Measurements from ENCODE around the gene TP63. TPM values are rescaled to one million over a fixed set of nuclear protein-coding genes. Genes with fewer than 3 reads are reported as not detected.

TP63 gene
- total RNA-seq, 4 donors from 2014 or later: 1.5 to 2.5 TPM; not detected in 2

GRCh38 chr3:189683546-189684255, 52.5 kb downstream of the TP63 start:
- H3K4me1 ChIP-seq: no peaks in the 10 kb centered on the region
- no peaks in the 10 kb centered on the region for H3K9me3 ChIP-seq
- intact Hi-C loops (cut with DNase I; ENCODE audit: low total_unique reads): no loop called here
- no peaks in the 10 kb centered on the region for H3K27me3 ChIP-seq
- no peak overlapping the region for H3K27ac ChIP-seq
- DNase-seq: no peak
- no peak for TF ChIP-seq POLR2A (IDR thresholded peaks at IDR 0.05)
- TF ChIP-seq, protein P1, sequence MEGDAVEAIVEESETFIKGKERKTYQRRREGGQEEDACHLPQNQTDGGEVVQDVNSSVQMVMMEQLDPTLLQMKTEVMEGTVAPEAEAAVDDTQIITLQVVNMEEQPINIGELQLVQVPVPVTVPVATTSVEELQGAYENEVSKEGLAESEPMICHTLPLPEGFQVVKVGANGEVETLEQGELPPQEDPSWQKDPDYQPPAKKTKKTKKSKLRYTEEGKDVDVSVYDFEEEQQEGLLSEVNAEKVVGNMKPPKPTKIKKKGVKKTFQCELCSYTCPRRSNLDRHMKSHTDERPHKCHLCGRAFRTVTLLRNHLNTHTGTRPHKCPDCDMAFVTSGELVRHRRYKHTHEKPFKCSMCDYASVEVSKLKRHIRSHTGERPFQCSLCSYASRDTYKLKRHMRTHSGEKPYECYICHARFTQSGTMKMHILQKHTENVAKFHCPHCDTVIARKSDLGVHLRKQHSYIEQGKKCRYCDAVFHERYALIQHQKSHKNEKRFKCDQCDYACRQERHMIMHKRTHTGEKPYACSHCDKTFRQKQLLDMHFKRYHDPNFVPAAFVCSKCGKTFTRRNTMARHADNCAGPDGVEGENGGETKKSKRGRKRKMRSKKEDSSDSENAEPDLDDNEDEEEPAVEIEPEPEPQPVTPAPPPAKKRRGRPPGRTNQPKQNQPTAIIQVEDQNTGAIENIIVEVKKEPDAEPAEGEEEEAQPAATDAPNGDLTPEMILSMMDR (IDR thresholded peaks at IDR 0.05): no peak
- H3K4me3 ChIP-seq: no peak overlapping the region
- no peaks in the 10 kb centered on the region for H3K36me3 ChIP-seq

DNA sequence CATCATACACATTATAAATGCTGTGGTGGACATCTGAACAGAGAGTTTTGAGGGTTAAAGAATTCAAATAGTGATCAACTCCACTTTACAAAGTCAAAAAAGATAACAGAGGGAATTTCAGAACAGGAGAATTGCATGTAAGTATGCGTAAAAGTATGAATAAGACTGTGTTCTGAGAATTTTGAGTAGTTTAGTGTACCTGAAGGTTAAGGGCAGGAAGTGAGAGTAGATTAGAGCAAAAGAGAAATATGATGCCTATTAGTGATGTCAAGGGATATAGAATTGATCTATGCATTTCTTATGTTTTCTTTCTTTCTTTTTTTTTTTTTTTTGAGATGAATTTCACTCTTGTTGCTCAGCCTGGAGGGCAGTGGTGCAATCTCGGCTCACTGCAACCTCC, 53.1 kb downstream of the TP63 start:
- Histone ChIP-seq H3K27me3 (no peaks in the 10 kb centered on the region), H3K4me1 (no peaks in the 10 kb centered on the region), H3K36me3 (no peaks in the 10 kb centered on the region), H3K27ac (no peak overlapping the region), H3K4me3 (no peak overlapping the region), H3K9me3 (no peaks in the 10 kb centered on the region)
- intact Hi-C loops (cut with DNase I; ENCODE audit: low total_unique reads): no loop called here
- DNase-seq: no peak
- TF ChIP-seq, protein P1 (IDR thresholded peaks at IDR 0.05): no peak
- no peak for TF ChIP-seq POLR2A (IDR thresholded peaks at IDR 0.05)

DNA sequence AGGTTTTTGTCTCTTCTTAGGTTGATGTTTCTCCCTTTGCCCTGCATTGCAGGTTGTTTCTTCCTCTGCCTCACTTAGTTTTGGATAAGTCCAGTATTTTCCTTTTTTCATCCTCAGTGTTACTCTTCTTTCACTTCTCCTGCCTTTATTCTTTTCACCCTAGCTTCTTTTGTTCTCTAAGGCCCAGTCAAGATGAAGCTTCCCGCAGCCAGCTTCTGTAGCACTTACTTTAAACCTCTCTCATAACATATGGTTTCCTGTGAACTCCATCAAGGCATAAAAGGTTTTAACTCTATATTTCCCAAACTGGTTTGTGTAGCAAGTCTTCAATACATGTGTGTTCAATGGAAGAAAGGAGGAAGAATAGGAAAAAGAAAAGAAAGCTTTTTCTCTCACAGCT, 54.1 kb downstream of the TP63 start:
- TF ChIP-seq POLR2A (IDR thresholded peaks at IDR 0.05): no peak
- TF ChIP-seq, protein P1 (IDR thresholded peaks at IDR 0.05): no peak
- DNase-seq: no peak
- no peaks in the 10 kb centered on the region for H3K9me3 ChIP-seq

DNA sequence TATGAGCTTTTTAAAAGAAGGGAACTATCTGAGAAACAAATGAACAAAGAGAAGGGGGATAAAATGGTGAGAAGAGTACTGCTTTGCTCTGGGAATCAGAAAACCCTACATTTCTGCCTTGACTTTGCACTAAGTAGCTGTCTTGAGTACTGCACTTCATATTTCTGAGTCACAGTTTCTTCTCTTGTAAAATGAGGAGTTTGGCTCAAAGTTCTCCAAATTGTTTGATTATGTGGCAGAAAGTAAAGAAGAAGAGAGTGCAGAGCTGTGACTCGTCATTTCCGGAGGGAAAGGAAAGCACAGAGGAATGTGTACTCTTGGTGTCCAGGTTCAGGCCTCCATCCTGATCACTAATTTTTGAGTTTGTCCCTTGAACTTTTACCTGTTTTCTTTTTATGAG, 54.7 kb downstream of the TP63 start:
- no peak for DNase-seq
- H3K9me3 ChIP-seq: no peaks in the 10 kb centered on the region
- H3K36me3 ChIP-seq: no peaks in the 10 kb centered on the region
- TF ChIP-seq, protein P1 (IDR thresholded peaks at IDR 0.05): no peak
- TF ChIP-seq POLR2A (IDR thresholded peaks at IDR 0.05): no peak
- H3K4me1 ChIP-seq: no peaks in the 10 kb centered on the region
- intact Hi-C loops (cut with DNase I; ENCODE audit: low total_unique reads): no loop called here
- no peak overlapping the region for H3K27ac ChIP-seq
- no peak overlapping the region for H3K4me3 ChIP-seq
- H3K27me3 ChIP-seq: no peaks in the 10 kb centered on the region

More for the DNA sequence above, 54.1 kb downstream of the TP63 start:
- no peak overlapping the region for H3K27ac ChIP-seq
- H3K4me1 ChIP-seq: no peaks in the 10 kb centered on the region
- H3K27me3 ChIP-seq: no peaks in the 10 kb centered on the region
- intact Hi-C loops (cut with DNase I; ENCODE audit: low total_unique reads): no loop called here
- no peaks in the 10 kb centered on the region for H3K36me3 ChIP-seq
- H3K4me3 ChIP-seq: no peak overlapping the region

DNA sequence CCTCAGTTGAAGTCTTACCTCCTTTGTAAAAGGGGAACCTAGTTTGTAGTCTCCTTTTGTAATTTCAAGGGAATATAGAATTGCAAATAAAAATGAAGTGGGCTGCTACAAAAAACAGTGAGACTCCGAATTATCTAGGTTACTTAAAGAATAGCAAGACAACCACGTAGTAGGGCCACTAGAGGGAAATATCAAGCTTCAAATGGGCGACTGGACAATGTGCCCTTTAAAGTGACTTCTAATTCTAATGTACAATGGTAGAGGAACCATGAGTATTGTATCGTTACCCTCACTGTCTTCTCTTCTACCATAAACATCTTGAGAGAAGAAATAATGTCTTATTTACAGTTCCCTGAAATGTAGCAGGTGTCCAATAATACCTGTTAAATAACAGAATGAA, 56.3 kb downstream of the TP63 start:
- no peak overlapping the region for H3K4me3 ChIP-seq
- H3K4me1 ChIP-seq: no peaks in the 10 kb centered on the region
- intact Hi-C loops (cut with DNase I; ENCODE audit: low total_unique reads): no loop called here
- DNase-seq: no peak
- TF ChIP-seq POLR2A (IDR thresholded peaks at IDR 0.05): no peak
- no peaks in the 10 kb centered on the region for H3K36me3 ChIP-seq
- H3K27ac ChIP-seq: no peak overlapping the region
- no peaks in the 10 kb centered on the region for H3K9me3 ChIP-seq
- H3K27me3 ChIP-seq: no peaks in the 10 kb centered on the region

All from uterus (tissue), 4 donors.